Measurements from ENCODE around the gene USP34.

The USP34 gene

DNA sequence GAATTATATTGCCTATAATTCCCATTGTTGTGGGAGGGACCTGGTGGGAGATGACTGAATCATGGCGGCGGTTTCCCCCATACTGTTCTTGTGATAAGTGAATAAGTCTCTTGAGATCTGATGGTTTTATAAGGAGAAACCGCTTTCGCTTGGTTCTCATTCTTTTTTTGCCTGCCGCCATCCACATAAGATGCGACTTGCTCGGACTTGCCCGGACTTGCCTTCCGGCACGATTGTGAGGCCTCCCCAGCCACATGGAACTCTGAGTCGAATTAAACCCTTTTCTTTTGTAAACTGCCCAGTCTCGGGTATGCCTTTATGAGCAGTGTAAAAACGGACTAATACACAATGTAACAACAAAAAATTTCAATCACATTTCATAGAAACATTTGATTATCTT lies 193.1 kb downstream of the USP34 start:
- H3K27me3 ChIP-seq (replicated peaks), result no peaks in the 10 kb centered on the region
- H3K4me3 ChIP-seq (ENCODE audit: low read depth, low read length), result no peak overlapping the region
- no peak for DNase-seq
- H3K27ac ChIP-seq, result no peak overlapping the region
- TF ChIP-seq, protein P1, sequence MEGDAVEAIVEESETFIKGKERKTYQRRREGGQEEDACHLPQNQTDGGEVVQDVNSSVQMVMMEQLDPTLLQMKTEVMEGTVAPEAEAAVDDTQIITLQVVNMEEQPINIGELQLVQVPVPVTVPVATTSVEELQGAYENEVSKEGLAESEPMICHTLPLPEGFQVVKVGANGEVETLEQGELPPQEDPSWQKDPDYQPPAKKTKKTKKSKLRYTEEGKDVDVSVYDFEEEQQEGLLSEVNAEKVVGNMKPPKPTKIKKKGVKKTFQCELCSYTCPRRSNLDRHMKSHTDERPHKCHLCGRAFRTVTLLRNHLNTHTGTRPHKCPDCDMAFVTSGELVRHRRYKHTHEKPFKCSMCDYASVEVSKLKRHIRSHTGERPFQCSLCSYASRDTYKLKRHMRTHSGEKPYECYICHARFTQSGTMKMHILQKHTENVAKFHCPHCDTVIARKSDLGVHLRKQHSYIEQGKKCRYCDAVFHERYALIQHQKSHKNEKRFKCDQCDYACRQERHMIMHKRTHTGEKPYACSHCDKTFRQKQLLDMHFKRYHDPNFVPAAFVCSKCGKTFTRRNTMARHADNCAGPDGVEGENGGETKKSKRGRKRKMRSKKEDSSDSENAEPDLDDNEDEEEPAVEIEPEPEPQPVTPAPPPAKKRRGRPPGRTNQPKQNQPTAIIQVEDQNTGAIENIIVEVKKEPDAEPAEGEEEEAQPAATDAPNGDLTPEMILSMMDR (IDR thresholded peaks at IDR 0.05; ENCODE audit: low read depth, low read length, missing control alignments), result no peak
- in situ Hi-C loops (cut with HindIII; ENCODE audit: low pct_ligation_motif_present, low sequenced_read_pairs), result no loop called here
- H3K36me3 ChIP-seq (replicated peaks), result peaks cover 33% of the 10 kb centered on the region

DNA sequence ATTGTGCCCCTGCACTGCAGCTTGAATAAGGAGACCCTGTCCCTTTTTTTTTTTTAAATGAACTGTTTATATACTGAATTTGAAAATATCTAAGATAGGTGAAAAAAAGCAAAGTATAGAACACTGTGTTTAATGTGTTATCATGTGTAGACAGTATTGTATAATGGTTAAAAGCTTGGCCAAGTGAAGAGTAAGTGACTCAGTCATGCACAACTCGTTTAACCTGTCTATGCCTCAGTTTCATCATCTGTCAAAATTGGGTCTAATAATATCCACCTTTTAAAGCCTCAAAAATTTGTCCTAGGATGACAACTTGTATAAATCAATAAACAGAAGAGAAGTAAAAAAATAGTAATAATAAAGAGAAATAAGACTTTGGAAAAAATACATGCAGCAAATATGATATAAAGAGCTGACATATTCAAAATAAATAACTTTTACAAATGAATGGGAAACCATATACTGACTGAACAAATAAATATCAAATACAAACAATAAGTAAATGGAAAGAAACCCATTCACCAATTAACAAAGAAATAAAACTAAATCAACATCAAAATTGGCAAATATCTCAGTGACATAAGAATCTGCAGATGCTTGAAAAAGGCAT lies 195.2 kb downstream of the USP34 start:
- no peak for DNase-seq
- in situ Hi-C loops (cut with HindIII; ENCODE audit: low pct_ligation_motif_present, low sequenced_read_pairs), result no loop called here
- Histone ChIP-seq H3K4me3 (ENCODE audit: low read depth, low read length) (no peak overlapping the region), H3K36me3 (replicated peaks) (peaks cover 21% of the 10 kb centered on the region), H3K27ac (no peak overlapping the region), H3K27me3 (replicated peaks) (no peaks in the 10 kb centered on the region)
- TF ChIP-seq, protein P1 (IDR thresholded peaks at IDR 0.05; ENCODE audit: low read depth, low read length, missing control alignments), result no peak

DNA sequence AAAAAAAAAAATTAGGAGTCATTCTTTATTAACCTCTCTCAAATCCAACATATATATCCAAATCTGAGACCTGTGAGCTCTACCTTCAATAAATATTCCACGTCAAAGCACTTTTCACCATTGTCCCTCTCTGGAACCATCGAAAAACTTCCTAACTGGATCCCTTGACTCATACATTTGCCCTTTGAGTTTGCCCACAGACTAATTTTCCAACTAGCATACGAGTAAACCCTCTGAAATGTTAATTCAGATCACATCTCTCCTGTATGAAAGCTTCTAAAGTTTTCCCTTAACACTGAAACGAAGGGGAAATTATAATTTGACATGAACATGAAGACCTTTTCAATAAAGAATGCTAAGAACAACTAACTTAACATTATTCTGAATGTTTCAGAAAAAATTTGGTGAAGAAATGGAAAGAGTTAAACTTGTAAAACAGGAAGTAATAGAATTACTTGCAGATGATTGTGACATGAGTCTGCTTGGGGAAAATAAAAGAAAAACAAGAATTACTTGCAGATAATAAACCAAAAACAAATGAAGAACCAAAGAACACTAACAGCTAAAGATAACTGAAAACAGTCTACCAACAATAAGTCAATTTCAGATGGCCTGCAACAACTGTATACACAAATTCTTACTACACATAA lies 198.3 kb downstream of the USP34 start:
- Histone ChIP-seq H3K27me3 (replicated peaks) (no peaks in the 10 kb centered on the region), H3K36me3 (replicated peaks) (peaks cover 8% of the 10 kb centered on the region), H3K4me3 (ENCODE audit: low read depth, low read length) (no peak overlapping the region), H3K27ac (no peak overlapping the region)
- in situ Hi-C loops (cut with HindIII; ENCODE audit: low pct_ligation_motif_present, low sequenced_read_pairs), result no loop called here
- DNase-seq, result no peak
- TF ChIP-seq, protein P1 (IDR thresholded peaks at IDR 0.05; ENCODE audit: low read depth, low read length, missing control alignments), result no peak

DNA sequence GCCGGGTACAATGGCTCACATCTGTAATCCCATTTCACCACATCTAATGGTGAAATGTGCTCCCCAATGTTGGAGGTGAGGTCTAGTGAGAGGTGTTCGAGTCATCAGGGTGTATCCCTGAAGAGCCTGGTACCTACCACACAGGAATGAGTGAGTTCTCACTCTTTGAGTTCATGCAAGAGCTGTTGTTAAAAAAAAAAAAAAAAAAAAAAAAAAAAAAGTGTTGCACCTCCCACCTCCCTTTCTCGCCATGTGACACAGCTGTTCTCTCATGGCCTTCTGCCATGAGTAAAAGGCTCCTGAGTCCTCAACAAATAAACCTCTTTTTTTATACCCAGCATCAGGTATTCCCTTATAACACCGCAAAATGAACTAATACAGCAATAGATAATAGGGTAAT lies 202.6 kb downstream of the USP34 start:
- Histone ChIP-seq H3K27me3 (replicated peaks) (no peaks in the 10 kb centered on the region), H3K36me3 (replicated peaks) (peaks cover 6% of the 10 kb centered on the region), H3K27ac (no peak overlapping the region), H3K4me3 (ENCODE audit: low read depth, low read length) (no peak overlapping the region)
- in situ Hi-C loops (cut with HindIII; ENCODE audit: low pct_ligation_motif_present, low sequenced_read_pairs), result no loop called here
- TF ChIP-seq, protein P1 (IDR thresholded peaks at IDR 0.05; ENCODE audit: low read depth, low read length, missing control alignments), result no peak
- DNase-seq, result no peak

DNA sequence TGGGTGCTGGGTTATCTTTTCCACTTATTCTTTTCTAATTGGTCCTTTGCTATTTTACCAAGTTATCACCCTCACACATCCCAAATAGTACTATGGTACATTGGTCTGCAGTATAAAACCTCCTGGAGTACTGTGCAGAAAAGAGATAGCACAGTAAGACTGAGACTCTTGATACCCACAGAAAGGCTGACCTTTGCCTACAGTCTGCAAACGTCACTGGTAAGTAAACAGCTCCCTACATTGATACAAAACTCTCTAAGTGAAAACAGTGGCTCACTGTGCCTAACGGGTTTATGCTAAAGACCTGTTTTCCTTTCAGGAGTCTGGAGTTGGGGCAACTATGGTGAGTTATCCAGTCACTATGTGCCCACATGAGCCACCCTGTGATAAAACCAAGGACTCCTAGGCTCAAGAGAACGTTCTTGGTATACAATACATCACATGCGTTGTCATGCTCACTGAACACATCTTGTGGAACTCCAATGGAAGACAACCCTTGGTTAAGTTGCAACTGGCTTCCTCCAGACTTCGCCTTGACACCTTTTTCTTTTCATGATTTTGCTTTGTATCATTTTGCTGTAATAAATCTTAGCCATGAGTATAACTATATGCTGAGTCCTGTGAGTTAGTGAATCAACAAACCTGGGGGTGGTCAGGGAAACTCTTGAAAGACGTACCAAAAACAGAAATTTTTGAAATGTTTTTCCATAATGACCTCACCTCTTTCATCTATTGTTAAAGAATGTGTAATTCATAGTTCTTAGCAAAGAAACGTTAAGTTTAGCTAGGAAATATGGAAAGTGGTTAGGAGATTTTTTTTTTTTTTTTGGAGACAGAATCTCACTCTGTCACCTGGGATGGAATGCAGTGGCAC lies 204.0 kb downstream of the USP34 start:
- no peak for DNase-seq
- peaks cover 9% of the 10 kb centered on the region for H3K36me3 ChIP-seq (replicated peaks)
- H3K27me3 ChIP-seq (replicated peaks), result no peaks in the 10 kb centered on the region
- no peak overlapping the region for H3K4me3 ChIP-seq (ENCODE audit: low read depth, low read length)
- H3K27ac ChIP-seq, result no peak overlapping the region
- TF ChIP-seq, protein P1 (IDR thresholded peaks at IDR 0.05; ENCODE audit: low read depth, low read length, missing control alignments), result no peak
- in situ Hi-C loops (cut with HindIII; ENCODE audit: low pct_ligation_motif_present, low sequenced_read_pairs), result no loop called here

Data from brain microvascular endothelial cell (primary cell).